SK-N-SH (cell line): ENCODE data around the gene NRGN. TPM values are rescaled to one million over a fixed set of nuclear protein-coding genes. Genes with fewer than 3 reads are reported as not detected.
A peak's percentile ranks its signal among the peaks of the same experiment; 100 is the strongest.

ENCODE experiments used
- CTCF ChIA-PET: fragments of 300-600, 350-600 bp; formaldehyde crosslinking; extraction: SDS; loops from one replicate; lab custom pipeline; 2021; lab: Yijun Ruan, JAX
- POLR2A ChIA-PET: fragments of 350-600 bp; sonication (Branson Sonifier 250); formaldehyde crosslinking; extraction: SDS; loops from one replicate; lab custom pipeline; 2020; ENCODE audit warnings: antibody characterized with exemption, inconsistent platforms; lab: Yijun Ruan, JAX
- DNase-seq: peaks from one replicate; pipeline ENCODE4 v3.0.0; 2012
- H2AFZ ChIP-seq: fragments of 200-600 bp; sonication (generic); 2 replicates; pipeline ENCODE4 v1.8.1; 2016; ENCODE audit warnings: antibody characterized with exemption, mild to moderate bottlenecking, low read depth
- H3F3A ChIP-seq: fragments of 200-600 bp; sonication (generic); replicated peaks from 2 replicates; pipeline ENCODE3; 2016; ENCODE audit warnings: antibody characterized with exemption, mild to moderate bottlenecking; ENCODE audit not compliant: insufficient read depth
- H3K27ac ChIP-seq, 2 experiments: fragments of 200-500 bp in 1 of 2; fragments of 200-600 bp in 1 of 2; sonication (Bioruptor generic) in 1 of 2; sonication (generic), shearing (Covaris generic) in 1 of 2; 2 replicates each; pipeline versions ENCODE4 v1.5.1 to v1.6.1; 2014 to 2016; ENCODE audit warnings: low read depth in 2 of 2, inconsistent platforms in 1 of 2, low read length in 1 of 2, mild to moderate bottlenecking in 1 of 2, mixed read lengths in 1 of 2
- H3K27me3 ChIP-seq: fragments of 200-600 bp; sonication (generic), shearing (Covaris generic); 2 replicates; pipeline ENCODE4 v1.6.1; 2016; ENCODE audit warnings: mixed run types; ENCODE audit not compliant: insufficient read depth
- H3K36me3 ChIP-seq, 2 experiments: fragments of 200-500 bp in 1 of 2; fragments of 200-600 bp in 1 of 2; sonication (Bioruptor generic) in 1 of 2; sonication (generic) in 1 of 2; replicated peaks in 1 of 2; 2 replicates each; pipeline versions ENCODE3 to v1.5.1; 2014 to 2016; ENCODE audit warnings: low read length in 1 of 2, mild to moderate bottlenecking in 1 of 2; ENCODE audit not compliant: insufficient read depth in 2 of 2, control insufficient read depth in 1 of 2
- H3K4me1 ChIP-seq, 2 experiments: fragments of 200-500 bp in 1 of 2; fragments of 200-600 bp in 1 of 2; sonication (Bioruptor generic) in 1 of 2; sonication (generic), shearing (Covaris generic) in 1 of 2; 2 replicates each; pipeline versions ENCODE4 v1.5.1 to v1.6.1; 2014 to 2016; ENCODE audit warnings: low read depth in 1 of 2, low read length in 1 of 2, mixed run types in 1 of 2; ENCODE audit not compliant: insufficient read depth in 2 of 2, control insufficient read depth in 1 of 2
- H3K4me2 ChIP-seq: fragments of 200-600 bp; sonication (generic), shearing (Covaris generic); 2 replicates; pipeline ENCODE4 v1.6.1; 2017; ENCODE audit warnings: mixed run types
- H3K4me3 ChIP-seq, 2 experiments: fragments of 200-500 bp in 1 of 2; fragments of 200-600 bp in 1 of 2; sonication (Bioruptor generic) in 1 of 2; sonication (generic), shearing (Covaris generic) in 1 of 2; 2 replicates each; pipeline versions ENCODE4 v1.5.1 to v1.8.1; 2014 to 2016; ENCODE audit warnings: low read depth in 2 of 2, inconsistent platforms in 1 of 2, low read length in 1 of 2, mild to moderate bottlenecking in 1 of 2, mixed read lengths in 1 of 2, moderate library complexity in 1 of 2
- H3K79me2 ChIP-seq: fragments of 200-600 bp; sonication (generic); 2 replicates; pipeline ENCODE4 v1.8.1; 2017; ENCODE audit warnings: mild to moderate bottlenecking; ENCODE audit not compliant: insufficient read depth
- H3K9ac ChIP-seq: fragments of 200-600 bp; sonication (generic); 2 replicates; pipeline ENCODE4 v1.6.1; 2017; ENCODE audit warnings: mixed run types
- H3K9me2 ChIP-seq: fragments of 200-600 bp; sonication (generic); 2 replicates; pipeline ENCODE4 v1.6.1; 2017; ENCODE audit warnings: mixed run types
- H3K9me3 ChIP-seq: fragments of 200-600 bp; sonication (generic); 2 replicates; pipeline ENCODE4 v1.6.1; 2017; ENCODE audit warnings: mixed run types, mild to moderate bottlenecking, moderate library complexity
- H4K20me1 ChIP-seq: fragments of 200-600 bp; sonication (generic); 2 replicates; pipeline ENCODE4 v1.6.1; 2017; ENCODE audit warnings: mild to moderate bottlenecking, mixed run types; ENCODE audit not compliant: insufficient read depth
- CTCF ChIP-seq: fragments of 200-600 bp; sonication (generic); IDR thresholded peaks from 2 replicates; pipeline ENCODE4 v1.6.1; 2017; ENCODE audit warnings: antibody characterized with exemption, mild to moderate bottlenecking, moderate library complexity
- NFIC ChIP-seq: IDR thresholded peaks from 2 replicates; pipeline ENCODE4 v1.4.0; 2012; ENCODE audit warnings: borderline replicate concordance
- RAD21 ChIP-seq: IDR thresholded peaks from 2 replicates; pipeline ENCODE4 v1.6.1; 2012; ENCODE audit warnings: mild to moderate bottlenecking, low read length
- REST ChIP-seq: IDR thresholded peaks from 2 replicates; pipeline ENCODE4 v1.6.1; 2012; ENCODE audit warnings: mild to moderate bottlenecking, low read depth, low read length, moderate library complexity
- RFX5 ChIP-seq: IDR thresholded peaks from 2 replicates; pipeline ENCODE4 v1.6.1; 2012; ENCODE audit warnings: mild to moderate bottlenecking, improper control_type of control experiment, low read length
- SMC3 ChIP-seq: IDR thresholded peaks from 2 replicates; pipeline ENCODE4 v1.6.1; 2012; ENCODE audit warnings: low read depth, low read length, improper control_type of control experiment
- TCF12 ChIP-seq: IDR thresholded peaks from 2 replicates; pipeline ENCODE4 v1.4.0; 2012
- YY1 ChIP-seq: IDR thresholded peaks from 2 replicates; pipeline ENCODE4 v1.4.0; 2012; ENCODE audit warnings: low read depth, mild to moderate bottlenecking
- WGBS: methylation state at CpG from one replicate; pipeline ENCODE4 v1.1.6; 2017; ENCODE audit warnings: low lambda C conversion rate; 5-methylcytosine and 5-hydroxymethylcytosine counted together
- polyA plus RNA-seq, 3 experiments: library from polyadenylated mRNA; depleted of rRNA; stranded (reverse); fragments of >200 nt; gene quantifications; 2 replicates each; pipeline ENCODE4 v1.2.3, GENCODE V29; 2012

Gene NRGN
- polyA plus RNA-seq, 1 of the 3 experiments (the other 2 are of a cell fraction) = 6.8 TPM

- CTCF ChIA-PET = interaction anchor here (0.6 to 3.2 kb wide), 16 partner anchors 10 to 663 kb away, joined by 3 to 17 read pairs (median 4); partner anchors contain the start of gene VSIG2
- H3K4me3 ChIP-seq = peak overlapping the region in 1 of 2 experiments; percentile 55; a peak in 2 of 4 replicates
These were observed 846 bp upstream of the NRGN start for GRCh38 chr11:124738713-124739478.

GRCh38 chr11:124740277-124740882 lies 638 bp downstream of the NRGN start:
- H3K9ac ChIP-seq = peak overlapping the region; percentile 59; the same call in 1 of the 2 replicates
- H3F3A ChIP-seq = no peaks in the 10 kb centered on the region
- H3K79me2 ChIP-seq = no peaks in the 10 kb centered on the region
- H4K20me1 ChIP-seq = no peaks in the 10 kb centered on the region
- 10% methylated on average over 34 of the region's 37 CpGs for WGBS
- no peaks in the 10 kb centered on the region for H3K36me3 ChIP-seq
- DNase-seq = peak; percentile 76
- peaks cover 0 to 12% of the 10 kb centered on the region in 2 experiments; a peak in 2 of 4 replicates for H3K4me1 ChIP-seq
- H3K27ac ChIP-seq = no peak overlapping the region
- H3K27me3 ChIP-seq = no peaks in the 10 kb centered on the region
- H3K4me2 ChIP-seq = peak overlapping the region; percentile 93
- H3K9me3 ChIP-seq = no peaks in the 10 kb centered on the region
- CTCF ChIA-PET = interaction anchor here (0.6 to 3.2 kb wide), 22 partner anchors 8 to 136 kb away, joined by 3 to 17 read pairs (median 4); partner anchors contain the start of genes ROBO3 and VSIG2
- POLR2A ChIA-PET = no interaction called here
- H3K9me2 ChIP-seq = no peaks in the 10 kb centered on the region
- peak overlapping the region; percentile 55 to 69 for H3K4me3 ChIP-seq
- TF ChIP-seq REST = no peak
- TF ChIP-seq SMC3 = peak; percentile 24; the same call in 1 of the 2 replicates
- TF ChIP-seq RAD21 = peak; percentile 21
- TF ChIP-seq NFIC = no peak
- TF ChIP-seq CTCF = peak; percentile 60
- peak overlapping the region; percentile 81 for H2AFZ ChIP-seq

More at GRCh38 chr11:124738713-124739478, 846 bp upstream of the NRGN start:
- DNase-seq = no peak
- H3K79me2 ChIP-seq = no peaks in the 10 kb centered on the region
- 92% methylated on average over 19 of the region's 21 CpGs for WGBS
- H3K4me2 ChIP-seq = peak overlapping the region; percentile 93
- peak overlapping the region; percentile 88 for H2AFZ ChIP-seq
- no peaks in the 10 kb centered on the region for H3F3A ChIP-seq
- POLR2A ChIA-PET = no interaction called here
- no peaks in the 10 kb centered on the region for H3K36me3 ChIP-seq
- H3K4me1 ChIP-seq = peaks cover 0 to 12% of the 10 kb centered on the region in 2 experiments; a peak in 2 of 4 replicates
- no peak for TF ChIP-seq YY1
- TF ChIP-seq RFX5 = no peak
- TF ChIP-seq SMC3 = no peak
- no peak for TF ChIP-seq TCF12
- H3K9ac ChIP-seq = no peak overlapping the region
- H3K9me2 ChIP-seq = no peaks in the 10 kb centered on the region
- H3K27me3 ChIP-seq = no peaks in the 10 kb centered on the region
- no peaks in the 10 kb centered on the region for H3K9me3 ChIP-seq
- no peaks in the 10 kb centered on the region for H4K20me1 ChIP-seq
- H3K27ac ChIP-seq = no peak overlapping the region
